ENCODE measurements around the gene HLF.

The HLF gene

GRCh38 chr17:55264645-55265298 is at the start of gene HLF:
HLF (plus strand) TSS chr17:55264960; CDS start chr17:55265485, 525 bp downstream.
- peak; percentile 76 for DNase-seq

- DNase-seq: no peak
These were observed 49.0 kb upstream of the HLF start for GRCh38 chr17:55215711-55216110.

- no peak for DNase-seq
These were observed 47.9 kb upstream of the HLF start for GRCh38 chr17:55216888-55217287.

- DNase-seq: no peak
These were observed 45.3 kb upstream of the HLF start for GRCh38 chr17:55219459-55219858.

- DNase-seq: no peak
These were observed 44.8 kb upstream of the HLF start for GRCh38 chr17:55219934-55220333.

- no peak for DNase-seq
These were observed 41.2 kb upstream of the HLF start for GRCh38 chr17:55223524-55223923.

- no peak for DNase-seq
These were observed 40.0 kb upstream of the HLF start for GRCh38 chr17:55224746-55225145.

GRCh38 chr17:55225237-55225636 is 39.5 kb upstream of the HLF start:
- DNase-seq: no peak

GRCh38 chr17:55228683-55229192 is 36.0 kb upstream of the HLF start:
- DNase-seq: no peak

GRCh38 chr17:55229276-55229675 is 35.5 kb upstream of the HLF start:
- DNase-seq: no peak

GRCh38 chr17:55230716-55231115 is 34.0 kb upstream of the HLF start:
- no peak for DNase-seq

- DNase-seq: no peak
These were observed 30.9 kb upstream of the HLF start for GRCh38 chr17:55233840-55234239.

GRCh38 chr17:55236316-55236715 is 28.4 kb upstream of the HLF start:
- no peak for DNase-seq

- DNase-seq: no peak
These were observed 27.5 kb upstream of the HLF start for GRCh38 chr17:55237268-55237667.

- DNase-seq: no peak
These were observed 26.9 kb upstream of the HLF start for GRCh38 chr17:55237841-55238178.

- DNase-seq: peak; percentile 90
These were observed 26.4 kb upstream of the HLF start for GRCh38 chr17:55238179-55238930.

- no peak for DNase-seq
These were observed 25.8 kb upstream of the HLF start for GRCh38 chr17:55238931-55239297.

- no peak for DNase-seq
These were observed 23.7 kb upstream of the HLF start for GRCh38 chr17:55241097-55241496.

GRCh38 chr17:55242476-55242875 is 22.3 kb upstream of the HLF start:
- DNase-seq: no peak

- no peak for DNase-seq
These were observed 18.8 kb upstream of the HLF start for GRCh38 chr17:55245986-55246385.

GRCh38 chr17:55246583-55246982 is 18.2 kb upstream of the HLF start:
- no peak for DNase-seq

GRCh38 chr17:55248077-55248476 is 16.7 kb upstream of the HLF start:
- no peak for DNase-seq

GRCh38 chr17:55249861-55250260 is 14.9 kb upstream of the HLF start:
- no peak for DNase-seq

- no peak for DNase-seq
These were observed 10.4 kb upstream of the HLF start for GRCh38 chr17:55254375-55254774.
